H9 (cell line): Measurements from ENCODE around the gene ANGPTL1. TPM values are rescaled to one million over a fixed set of nuclear protein-coding genes. Genes with fewer than 3 reads are reported as not detected.

Experiments used
- DNase-seq: peaks from one replicate; pipeline ENCODE4 v3.0.0-alpha.2; 2017
- H2AFZ ChIP-seq: one replicate; pipeline ENCODE4 v1.6.1; 2013; ENCODE audit warnings: mild to moderate bottlenecking, low read length, control low read depth, moderate library complexity
- H2AK5ac ChIP-seq: 2 replicates; pipeline ENCODE4 v1.6.1; 2013; ENCODE audit warnings: low read length, control low read depth, mixed read lengths; ENCODE audit not compliant: insufficient read length
- H2BK120ac ChIP-seq: one replicate; pipeline ENCODE4 v1.6.1; 2013; ENCODE audit warnings: low read depth, mild to moderate bottlenecking, low read length, control low read depth, inconsistent platforms; ENCODE audit not compliant: poor library complexity, severe bottlenecking
- H2BK12ac ChIP-seq: 2 replicates; pipeline ENCODE4 v1.6.1; 2013; ENCODE audit warnings: low read length, control low read depth, mixed read lengths, low read depth; ENCODE audit not compliant: insufficient read length
- H2BK15ac ChIP-seq: 2 replicates; pipeline ENCODE4 v1.6.1; 2013; ENCODE audit warnings: low read depth, low read length, control low read depth
- H2BK20ac ChIP-seq: one replicate; pipeline ENCODE4 v1.6.1; 2013; ENCODE audit warnings: low read depth, mild to moderate bottlenecking, low read length, control low read depth, inconsistent platforms; ENCODE audit not compliant: poor library complexity, severe bottlenecking
- H2BK5ac ChIP-seq: 2 replicates; pipeline ENCODE4 v1.6.1; 2013; ENCODE audit warnings: low read length, control low read depth, mixed read lengths; ENCODE audit not compliant: insufficient read length
- H3K14ac ChIP-seq: 2 replicates; pipeline ENCODE4 v1.6.1; 2013; ENCODE audit warnings: low read length, control low read depth; ENCODE audit not compliant: insufficient read depth
- H3K18ac ChIP-seq: 2 replicates; pipeline ENCODE4 v1.6.1; 2013; ENCODE audit warnings: low read depth, mild to moderate bottlenecking, mixed read lengths, low read length, control low read depth; ENCODE audit not compliant: insufficient read length
- H3K23ac ChIP-seq: 2 replicates; pipeline ENCODE4 v1.6.1; 2013; ENCODE audit warnings: low read length, control low read depth, mixed read lengths, low read depth; ENCODE audit not compliant: insufficient read length
- H3K23me2 ChIP-seq: 2 replicates; pipeline ENCODE4 v1.6.1; 2013; ENCODE audit warnings: low read depth, mild to moderate bottlenecking, mixed read lengths, low read length, control low read depth; ENCODE audit not compliant: insufficient read length, poor library complexity, severe bottlenecking
- H3K27ac ChIP-seq: 2 replicates; pipeline ENCODE4 v1.5.1; 2013; ENCODE audit warnings: low read length, control low read depth, mixed read lengths, low read depth; ENCODE audit not compliant: insufficient read length
- H3K27me3 ChIP-seq: 2 replicates; pipeline ENCODE4 v1.6.1; 2013; ENCODE audit warnings: low read length, control low read depth, inconsistent platforms; ENCODE audit not compliant: insufficient read depth
- H3K4ac ChIP-seq: 2 replicates; pipeline ENCODE4 v1.6.1; 2013; ENCODE audit warnings: low read depth, mild to moderate bottlenecking, control low read depth, inconsistent platforms, low read length, moderate library complexity
- H3K4me1 ChIP-seq: 2 replicates; pipeline ENCODE4 v1.6.1; 2013; ENCODE audit warnings: low read length, control low read depth, inconsistent platforms; ENCODE audit not compliant: insufficient read depth
- H3K4me2 ChIP-seq: 2 replicates; pipeline ENCODE4 v1.6.1; 2013; ENCODE audit warnings: low read length, control low read depth, mixed read lengths; ENCODE audit not compliant: insufficient read length, insufficient read depth
- H3K56ac ChIP-seq: 2 replicates; pipeline ENCODE4 v1.6.1; 2013; ENCODE audit warnings: low read depth, mild to moderate bottlenecking, mixed read lengths, low read length, control low read depth; ENCODE audit not compliant: insufficient read length
- H3K79me1 ChIP-seq: 2 replicates; pipeline ENCODE4 v1.6.1; 2013; ENCODE audit warnings: low read depth, mild to moderate bottlenecking, moderate library complexity, low read length, control low read depth, inconsistent platforms; ENCODE audit not compliant: insufficient read depth, poor library complexity, severe bottlenecking
- H3K79me2 ChIP-seq: 2 replicates; pipeline ENCODE4 v1.6.1; 2013; ENCODE audit warnings: low read length, control low read depth, inconsistent platforms; ENCODE audit not compliant: insufficient read depth
- H3K9ac ChIP-seq: 2 replicates; pipeline ENCODE4 v1.6.1; 2013; ENCODE audit warnings: low read length, control low read depth, mixed read lengths; ENCODE audit not compliant: insufficient read length; ENCODE audit errors: extremely low read depth
- H3K9me3 ChIP-seq: one replicate; pipeline ENCODE4 v1.6.1; 2013; ENCODE audit warnings: low read depth, low read length, inconsistent platforms; ENCODE audit not compliant: control insufficient read depth
- H3T11ph ChIP-seq: one replicate; pipeline ENCODE4 v1.6.1; 2013; ENCODE audit warnings: mild to moderate bottlenecking, low read length, control low read depth, inconsistent platforms
- H4K20me1 ChIP-seq: one replicate; pipeline ENCODE4 v1.6.1; 2013; ENCODE audit not compliant: control insufficient read depth, insufficient read length, insufficient read depth
- H4K5ac ChIP-seq: 2 replicates; pipeline ENCODE4 v1.6.1; 2013; ENCODE audit warnings: low read depth, mild to moderate bottlenecking, mixed read lengths, low read length, control low read depth; ENCODE audit not compliant: insufficient read length
- H4K8ac ChIP-seq: replicated peaks from 2 replicates; pipeline ENCODE4 v1.6.1; 2013; ENCODE audit warnings: low read length, control low read depth, mixed read lengths, low read depth; ENCODE audit not compliant: insufficient read length
- H4K91ac ChIP-seq: 2 replicates; pipeline ENCODE4 v1.6.1; 2013; ENCODE audit warnings: low read depth, mild to moderate bottlenecking, moderate library complexity, mixed read lengths, low read length, control low read depth; ENCODE audit not compliant: insufficient read length
- H3K27ac Mint-ChIP-seq, 3 experiments: 2 replicates in 2 of 3; 3 replicates in 1 of 3; pipeline ENCODE4 v1.8.0; 2020 to 2021; ENCODE audit warnings: mixed read lengths in 3 of 3, mild to moderate bottlenecking in 1 of 3, moderate library complexity in 1 of 3
- H3K27me3 Mint-ChIP-seq: 2 replicates; pipeline ENCODE4 v1.8.0; 2021; ENCODE audit warnings: low read depth, mild to moderate bottlenecking, moderate library complexity, mixed read lengths
- H3K36me3 Mint-ChIP-seq, 3 experiments: 2 replicates in 2 of 3; 3 replicates in 1 of 3; pipeline ENCODE4 v1.8.0; 2020 to 2021; ENCODE audit warnings: low read depth in 3 of 3, mixed read lengths in 3 of 3; ENCODE audit not compliant: insufficient read depth in 1 of 3
- H3K4me1 Mint-ChIP-seq, 2 experiments: 2 replicates each; pipeline ENCODE4 v1.8.0; 2020; ENCODE audit warnings: mixed read lengths in 2 of 2
- H3K4me3 Mint-ChIP-seq, 2 experiments: 2 replicates in 1 of 2; 3 replicates in 1 of 2; pipeline ENCODE4 v1.8.0; 2020 to 2021; ENCODE audit warnings: mild to moderate bottlenecking in 2 of 2, mixed read lengths in 2 of 2, moderate library complexity in 1 of 2
- H3K9me3 Mint-ChIP-seq, 2 experiments: 2 replicates in 1 of 2; 3 replicates in 1 of 2; pipeline ENCODE4 v1.8.0; 2020; ENCODE audit warnings: mild to moderate bottlenecking in 2 of 2, mixed read lengths in 2 of 2, moderate library complexity in 1 of 2
- WGBS: extraction: QIAGEN DNeasy Blood & Tissue Kit; methylation state at CpG from one replicate; pipeline ENCODE4 v1.1.7; 2013; ENCODE audit warnings: missing lambda C conversion rate, low lambda C conversion rate, mixed read lengths; ENCODE audit not compliant: insufficient read length; ENCODE audit errors: extremely low coverage; 5-methylcytosine and 5-hydroxymethylcytosine counted together
- total RNA-seq: library from RNA; stranded (reverse); gene quantifications from 2 replicates; pipeline ENCODE4 v1.2.1, GENCODE V29; 2021
- TF ChIP-seq, protein P1 (sequence below): fragments of 200-600 bp; sonication (generic); conservative IDR thresholded peaks from 3 replicates; pipeline ENCODE4 v1.8.0; 2021; ENCODE audit warnings: antibody characterized with exemption, mild to moderate bottlenecking

ANGPTL1 gene
- total RNA-seq, 1 experiment from 2014 or later = not detected

GRCh38 chr1:178857126-178857525 lies 13.8 kb downstream of the ANGPTL1 start:
- Histone ChIP-seq H3K27me3 (no peaks in the 10 kb centered on the region), H4K20me1 (no peaks in the 10 kb centered on the region), H3K56ac (no peak overlapping the region), H3K4me2 (no peak overlapping the region), H2BK5ac (no peak overlapping the region), H2BK12ac (no peak overlapping the region), H3K23me2 (no peaks in the 10 kb centered on the region), H4K91ac (no peak overlapping the region), H3K23ac (no peak overlapping the region), H3K9me3 (no peaks in the 10 kb centered on the region), H3K79me2 (no peaks in the 10 kb centered on the region), H2BK20ac (no peak overlapping the region), H3T11ph (no peak overlapping the region), H4K8ac (no peak overlapping the region), H2AFZ (no peak overlapping the region), H3K4me1 (no peaks in the 10 kb centered on the region), H3K9ac (no peak overlapping the region), H3K18ac (no peak overlapping the region), H2BK15ac (no peak overlapping the region), H3K27ac (no peak overlapping the region), H3K4ac (no peak overlapping the region), H3K79me1 (no peaks in the 10 kb centered on the region), H2BK120ac (no peak overlapping the region), H2AK5ac (no peak overlapping the region), H3K14ac (no peak overlapping the region), H4K5ac (no peak overlapping the region)
- H3K27me3 Mint-ChIP-seq = no peaks in the 10 kb centered on the region
- H3K27ac Mint-ChIP-seq = no peak overlapping the region
- WGBS = no CpG with 5 or more reads among the region's 2 CpGs
- H3K36me3 Mint-ChIP-seq = peaks cover 0 to 6% (median 0%) of the 10 kb centered on the region in 3 experiments; a peak in 2 of 7 replicates
- no peak overlapping the region for H3K4me3 Mint-ChIP-seq
- H3K9me3 Mint-ChIP-seq = no peaks in the 10 kb centered on the region
- H3K4me1 Mint-ChIP-seq = no peaks in the 10 kb centered on the region
- no peak for DNase-seq
- TF ChIP-seq, protein P1, sequence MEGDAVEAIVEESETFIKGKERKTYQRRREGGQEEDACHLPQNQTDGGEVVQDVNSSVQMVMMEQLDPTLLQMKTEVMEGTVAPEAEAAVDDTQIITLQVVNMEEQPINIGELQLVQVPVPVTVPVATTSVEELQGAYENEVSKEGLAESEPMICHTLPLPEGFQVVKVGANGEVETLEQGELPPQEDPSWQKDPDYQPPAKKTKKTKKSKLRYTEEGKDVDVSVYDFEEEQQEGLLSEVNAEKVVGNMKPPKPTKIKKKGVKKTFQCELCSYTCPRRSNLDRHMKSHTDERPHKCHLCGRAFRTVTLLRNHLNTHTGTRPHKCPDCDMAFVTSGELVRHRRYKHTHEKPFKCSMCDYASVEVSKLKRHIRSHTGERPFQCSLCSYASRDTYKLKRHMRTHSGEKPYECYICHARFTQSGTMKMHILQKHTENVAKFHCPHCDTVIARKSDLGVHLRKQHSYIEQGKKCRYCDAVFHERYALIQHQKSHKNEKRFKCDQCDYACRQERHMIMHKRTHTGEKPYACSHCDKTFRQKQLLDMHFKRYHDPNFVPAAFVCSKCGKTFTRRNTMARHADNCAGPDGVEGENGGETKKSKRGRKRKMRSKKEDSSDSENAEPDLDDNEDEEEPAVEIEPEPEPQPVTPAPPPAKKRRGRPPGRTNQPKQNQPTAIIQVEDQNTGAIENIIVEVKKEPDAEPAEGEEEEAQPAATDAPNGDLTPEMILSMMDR = no peak
